ENCODE measurements around the gene SPRYD7. TPM values are rescaled to one million over a fixed set of nuclear protein-coding genes. Genes with fewer than 3 reads are reported as not detected.
A peak's percentile ranks its signal among the peaks of the same experiment; 100 is the strongest.

The SPRYD7 gene
- total RNA-seq, 3 donors from 2014 or later (not counting 1 experiment from before 2014, with no cell fraction given), result 3.0 to 6.2 (median 4.4) TPM

DNA sequence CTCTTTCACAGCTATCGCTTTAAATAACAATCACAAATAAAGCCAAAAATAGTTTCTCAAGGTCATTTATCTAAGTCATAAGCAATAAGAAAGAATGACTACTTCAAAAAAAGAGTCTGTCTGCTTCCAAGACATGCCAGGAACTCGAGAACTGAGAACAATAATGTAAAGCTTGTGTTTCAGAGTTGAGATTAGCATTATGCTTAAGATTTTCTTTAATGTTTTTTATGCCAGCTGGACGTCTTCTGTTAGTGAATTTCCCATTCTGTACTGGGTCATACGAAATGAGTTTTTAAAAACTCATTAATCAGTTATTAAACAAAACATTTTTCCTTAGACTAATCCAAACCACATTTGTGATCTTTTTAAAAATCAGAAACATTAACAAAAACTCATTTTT, 3.2 kb upstream of the SPRYD7 start:
- H3K4me3 Mint-ChIP-seq, result no peak overlapping the region

DNA sequence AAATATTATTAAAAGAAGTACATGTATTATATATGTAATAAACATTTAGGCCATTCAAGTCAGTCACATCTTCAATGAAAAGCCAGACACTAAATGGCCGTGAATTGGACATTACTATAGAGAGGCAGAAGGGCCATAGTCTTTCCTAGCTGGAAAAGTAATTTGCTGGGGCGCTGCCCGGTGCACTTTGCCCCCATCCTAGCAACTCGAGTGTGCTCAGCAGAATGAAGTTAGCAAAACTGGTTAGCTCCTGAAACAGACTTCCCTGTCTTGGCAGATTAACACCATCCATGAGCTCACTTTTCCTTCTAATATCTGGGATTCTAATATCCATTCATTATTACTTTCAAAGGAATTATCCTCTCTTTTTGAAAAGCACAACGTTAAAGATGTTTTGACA, 2.8 kb upstream of the SPRYD7 start:
- H3K27me3 ChIP-seq (ENCODE audit: control insufficient read depth, insufficient read depth, low read length), result no peaks in the 10 kb centered on the region
- H3K4me3 Mint-ChIP-seq, result no peak overlapping the region

More for the DNA sequence above, 3.2 kb upstream of the SPRYD7 start:
- Histone ChIP-seq H3K4me3 (ENCODE audit: low read length) (no peak overlapping the region), H3K4me1 (ENCODE audit: control insufficient read depth, insufficient read depth, low read length) (peaks cover 14% of the 10 kb centered on the region), H3K27me3 (ENCODE audit: control insufficient read depth, insufficient read depth, low read length) (no peaks in the 10 kb centered on the region), H3K27ac (ENCODE audit: low read length) (no peak overlapping the region), H3K36me3 (ENCODE audit: control insufficient read depth, insufficient read depth, low read length) (no peaks in the 10 kb centered on the region), H3K9me3 (ENCODE audit: control insufficient read depth, insufficient read depth, low read length) (no peaks in the 10 kb centered on the region)
- H3K36me3 Mint-ChIP-seq, result no peaks in the 10 kb centered on the region
- WGBS (ENCODE audit: insufficient coverage), result 90% methylated on average over 4 of the region's 4 CpGs
- H3K9me3 Mint-ChIP-seq, result no peaks in the 10 kb centered on the region
- intact Hi-C loops (cut with micrococcal nuclease), result loop anchor here (5.0 kb wide), 4 partner anchors 58 to 1863 kb away; partner anchors contain the start of genes DHRS12, INTS6 and TRIM13
- ATAC-seq, result no peak
- no peak overlapping the region for H3K27ac Mint-ChIP-seq
- TF ChIP-seq, protein P1, sequence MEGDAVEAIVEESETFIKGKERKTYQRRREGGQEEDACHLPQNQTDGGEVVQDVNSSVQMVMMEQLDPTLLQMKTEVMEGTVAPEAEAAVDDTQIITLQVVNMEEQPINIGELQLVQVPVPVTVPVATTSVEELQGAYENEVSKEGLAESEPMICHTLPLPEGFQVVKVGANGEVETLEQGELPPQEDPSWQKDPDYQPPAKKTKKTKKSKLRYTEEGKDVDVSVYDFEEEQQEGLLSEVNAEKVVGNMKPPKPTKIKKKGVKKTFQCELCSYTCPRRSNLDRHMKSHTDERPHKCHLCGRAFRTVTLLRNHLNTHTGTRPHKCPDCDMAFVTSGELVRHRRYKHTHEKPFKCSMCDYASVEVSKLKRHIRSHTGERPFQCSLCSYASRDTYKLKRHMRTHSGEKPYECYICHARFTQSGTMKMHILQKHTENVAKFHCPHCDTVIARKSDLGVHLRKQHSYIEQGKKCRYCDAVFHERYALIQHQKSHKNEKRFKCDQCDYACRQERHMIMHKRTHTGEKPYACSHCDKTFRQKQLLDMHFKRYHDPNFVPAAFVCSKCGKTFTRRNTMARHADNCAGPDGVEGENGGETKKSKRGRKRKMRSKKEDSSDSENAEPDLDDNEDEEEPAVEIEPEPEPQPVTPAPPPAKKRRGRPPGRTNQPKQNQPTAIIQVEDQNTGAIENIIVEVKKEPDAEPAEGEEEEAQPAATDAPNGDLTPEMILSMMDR (IDR thresholded peaks at IDR 0.05), result no peak
- H3K4me1 Mint-ChIP-seq, result peaks cover 17 to 20% of the 10 kb centered on the region in 2 donors
- DNase-seq, result no peak
- H3K27me3 Mint-ChIP-seq (ENCODE audit: low read depth in 2 of 2), result no peaks in the 10 kb centered on the region

DNA sequence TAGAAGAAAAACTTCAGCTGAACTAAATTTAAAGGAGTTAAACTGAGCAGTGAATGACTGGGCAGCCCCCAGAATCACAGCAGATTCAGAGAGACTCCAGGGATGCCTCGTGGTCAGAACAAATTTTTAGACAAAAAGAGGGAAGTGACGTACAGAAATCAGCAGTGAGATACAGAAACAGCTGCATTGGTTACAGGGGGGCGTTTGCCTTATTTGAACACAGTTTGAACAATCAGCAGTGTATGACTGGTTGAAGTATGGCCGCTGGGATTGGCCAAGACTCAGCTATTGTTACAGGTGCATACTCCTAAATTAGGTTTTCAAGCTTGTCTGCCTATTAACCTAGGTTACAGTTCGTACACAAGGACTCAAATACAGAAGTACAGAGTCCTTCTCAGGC, 2.2 kb upstream of the SPRYD7 start:
- Mint-ChIP-seq H3K4me1 (peaks cover 17 to 20% of the 10 kb centered on the region in 2 donors), H3K9me3 (no peaks in the 10 kb centered on the region), H3K4me3 (no peak overlapping the region), H3K27ac (no peak overlapping the region), H3K27me3 (ENCODE audit: low read depth in 2 of 2) (no peaks in the 10 kb centered on the region), H3K36me3 (no peaks in the 10 kb centered on the region)
- intact Hi-C loops (cut with micrococcal nuclease), result loop anchor here (5.0 kb wide), 4 partner anchors 59 to 1864 kb away; partner anchors contain the start of genes DHRS12, INTS6 and TRIM13
- H3K27ac ChIP-seq (ENCODE audit: low read length), result no peak overlapping the region
- TF ChIP-seq, protein P1 (IDR thresholded peaks at IDR 0.05), result no peak
- ATAC-seq (no peak), DNase-seq (no peak)
- no peak overlapping the region for H3K4me3 ChIP-seq (ENCODE audit: low read length)
- H3K27me3 ChIP-seq (ENCODE audit: control insufficient read depth, insufficient read depth, low read length), result no peaks in the 10 kb centered on the region
- 41% methylated on average over 5 of the region's 5 CpGs for WGBS (ENCODE audit: insufficient coverage)
- H3K36me3 ChIP-seq (ENCODE audit: control insufficient read depth, insufficient read depth, low read length), result no peaks in the 10 kb centered on the region
- no peaks in the 10 kb centered on the region for H3K9me3 ChIP-seq (ENCODE audit: control insufficient read depth, insufficient read depth, low read length)
- H3K4me1 ChIP-seq (ENCODE audit: control insufficient read depth, insufficient read depth, low read length), result peaks cover 14% of the 10 kb centered on the region

More for the DNA sequence above, 2.8 kb upstream of the SPRYD7 start:
- ATAC-seq (no peak), DNase-seq (no peak)
- Mint-ChIP-seq H3K9me3 (no peaks in the 10 kb centered on the region), H3K27me3 (ENCODE audit: low read depth in 2 of 2) (no peaks in the 10 kb centered on the region), H3K36me3 (no peaks in the 10 kb centered on the region), H3K4me1 (peaks cover 17 to 20% of the 10 kb centered on the region in 2 donors), H3K27ac (no peak overlapping the region)
- no peak overlapping the region for H3K4me3 ChIP-seq (ENCODE audit: low read length)
- intact Hi-C loops (cut with micrococcal nuclease), result loop anchor here (5.0 kb wide), 4 partner anchors 58 to 1863 kb away; partner anchors contain the start of genes DHRS12, INTS6 and TRIM13
- H3K36me3 ChIP-seq (ENCODE audit: control insufficient read depth, insufficient read depth, low read length), result no peaks in the 10 kb centered on the region
- H3K4me1 ChIP-seq (ENCODE audit: control insufficient read depth, insufficient read depth, low read length), result peaks cover 14% of the 10 kb centered on the region
- H3K27ac ChIP-seq (ENCODE audit: low read length), result no peak overlapping the region
- no peaks in the 10 kb centered on the region for H3K9me3 ChIP-seq (ENCODE audit: control insufficient read depth, insufficient read depth, low read length)
- TF ChIP-seq, protein P1 (IDR thresholded peaks at IDR 0.05), result no peak
- 93% methylated on average over 5 of the region's 5 CpGs for WGBS (ENCODE audit: insufficient coverage)

DNA sequence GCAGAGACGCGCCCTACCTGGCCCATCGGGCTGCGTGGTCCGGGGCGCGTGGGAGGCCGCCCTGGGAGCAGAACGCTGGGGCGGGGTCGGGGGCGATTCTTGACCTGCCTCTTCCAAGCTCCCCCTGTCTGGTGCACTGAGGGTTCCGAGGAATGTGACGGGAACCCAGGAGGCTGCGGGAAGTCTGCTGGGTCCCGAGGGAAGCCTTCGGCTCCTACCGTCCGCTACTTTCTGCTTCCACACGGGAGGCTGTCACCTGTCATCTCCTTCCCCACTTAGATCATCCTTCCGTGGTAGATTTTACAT, 781 bp upstream of the SPRYD7 start:
- WGBS (ENCODE audit: insufficient coverage), result 2% methylated on average over 21 of the region's 21 CpGs
- intact Hi-C loops (cut with micrococcal nuclease), result loop anchor here (1.0 to 5.0 kb wide), 7 partner anchors 60 to 1865 kb away; partner anchors contain the start of genes DHRS12, INTS6, KPNA3 and TRIM13
- H3K4me1 Mint-ChIP-seq, result peaks cover 17 to 20% of the 10 kb centered on the region in 2 donors
- TF ChIP-seq, protein P1 (IDR thresholded peaks at IDR 0.05), result no peak
- H3K27me3 ChIP-seq (ENCODE audit: control insufficient read depth, insufficient read depth, low read length), result no peaks in the 10 kb centered on the region
- DNase-seq, result no peak
- no peaks in the 10 kb centered on the region for H3K9me3 ChIP-seq (ENCODE audit: control insufficient read depth, insufficient read depth, low read length)
- peak overlapping the region; percentile 93 for H3K4me3 Mint-ChIP-seq
- H3K36me3 ChIP-seq (ENCODE audit: control insufficient read depth, insufficient read depth, low read length), result no peaks in the 10 kb centered on the region
- no peaks in the 10 kb centered on the region for H3K9me3 Mint-ChIP-seq
- H3K27me3 Mint-ChIP-seq (ENCODE audit: low read depth in 2 of 2), result no peaks in the 10 kb centered on the region
- no peak for ATAC-seq
- peaks cover 14% of the 10 kb centered on the region for H3K4me1 ChIP-seq (ENCODE audit: control insufficient read depth, insufficient read depth, low read length)
- H3K4me3 ChIP-seq (ENCODE audit: low read length), result peak overlapping the region; percentile 64
- peak overlapping the region; percentile 33 for H3K27ac ChIP-seq (ENCODE audit: low read length)
- H3K36me3 Mint-ChIP-seq, result no peaks in the 10 kb centered on the region
- H3K27ac Mint-ChIP-seq, result peak overlapping the region; percentile 79 to 91

Data from natural killer cell (primary cell).